ENCODE results near the gene IRF2BP1.

IRF2BP1 gene

GRCh38 chr19:45885556-45886426 is at the start of gene IRF2BP1:
Gene IRF2BP1, minus strand, starts transcription at chr19:45886141. Its CDS starts 367 bp downstream, at chr19:45885774.
- peak; percentile 85 for DNase-seq

GRCh38 chr19:45935267-45935666 is 49.3 kb upstream of the IRF2BP1 start:
- DNase-seq: no peak

GRCh38 chr19:45934551-45935230 is 48.8 kb upstream of the IRF2BP1 start:
- no peak for DNase-seq

GRCh38 chr19:45933759-45934158 is 47.8 kb upstream of the IRF2BP1 start:
- DNase-seq: no peak

GRCh38 chr19:45931055-45931454 is 45.1 kb upstream of the IRF2BP1 start:
- DNase-seq: no peak

- DNase-seq: no peak
Measured at GRCh38 chr19:45929247-45929646, 43.3 kb upstream of the IRF2BP1 start.

GRCh38 chr19:45927565-45928261 is 41.8 kb upstream of the IRF2BP1 start:
- peak; percentile 87 for DNase-seq

GRCh38 chr19:45924891-45925447 is 39.0 kb upstream of the IRF2BP1 start:
- no peak for DNase-seq

GRCh38 chr19:45922281-45922680 is 36.3 kb upstream of the IRF2BP1 start:
- DNase-seq: no peak

- no peak for DNase-seq
Measured at GRCh38 chr19:45920458-45920857, 34.5 kb upstream of the IRF2BP1 start.

- DNase-seq: no peak
Measured at GRCh38 chr19:45919678-45920077, 33.7 kb upstream of the IRF2BP1 start.

GRCh38 chr19:45918721-45919120 is 32.8 kb upstream of the IRF2BP1 start:
- no peak for DNase-seq

GRCh38 chr19:45917421-45918091 is 31.6 kb upstream of the IRF2BP1 start:
- no peak for DNase-seq

GRCh38 chr19:45913874-45914830 is 28.2 kb upstream of the IRF2BP1 start, which contains the start of gene NANOS2:
Gene NANOS2, minus strand, starts transcription at chr19:45914778. Its CDS starts 85 bp downstream, at chr19:45914693.
- DNase-seq: no peak

- no peak for DNase-seq
Measured at GRCh38 chr19:45911291-45911690, 25.4 kb upstream of the IRF2BP1 start.

GRCh38 chr19:45908956-45909355 is 23.0 kb upstream of the IRF2BP1 start:
- no peak for DNase-seq

GRCh38 chr19:45906221-45906620 is 20.3 kb upstream of the IRF2BP1 start:
- DNase-seq: no peak

GRCh38 chr19:45905011-45905410 is 19.1 kb upstream of the IRF2BP1 start:
- no peak for DNase-seq

- peak; percentile 100 for DNase-seq
Measured at GRCh38 chr19:45902651-45903625, 17.0 kb upstream of the IRF2BP1 start.
